GM21367 (cell line): ENCODE results near the gene ABCC4.
"Not testable (repeated sequence)": the region's sequence is repeated elsewhere in the genome, so short reads cannot be mapped to it uniquely, and the experiment has no call there.

Source experiments
- ATAC-seq: cut with Tn5 transposase; IDR thresholded peaks from one replicate; pipeline ENCODE4 v1.9.1; 2021; ENCODE audit not compliant: unreplicated experiment

Gene ABCC4

DNA sequence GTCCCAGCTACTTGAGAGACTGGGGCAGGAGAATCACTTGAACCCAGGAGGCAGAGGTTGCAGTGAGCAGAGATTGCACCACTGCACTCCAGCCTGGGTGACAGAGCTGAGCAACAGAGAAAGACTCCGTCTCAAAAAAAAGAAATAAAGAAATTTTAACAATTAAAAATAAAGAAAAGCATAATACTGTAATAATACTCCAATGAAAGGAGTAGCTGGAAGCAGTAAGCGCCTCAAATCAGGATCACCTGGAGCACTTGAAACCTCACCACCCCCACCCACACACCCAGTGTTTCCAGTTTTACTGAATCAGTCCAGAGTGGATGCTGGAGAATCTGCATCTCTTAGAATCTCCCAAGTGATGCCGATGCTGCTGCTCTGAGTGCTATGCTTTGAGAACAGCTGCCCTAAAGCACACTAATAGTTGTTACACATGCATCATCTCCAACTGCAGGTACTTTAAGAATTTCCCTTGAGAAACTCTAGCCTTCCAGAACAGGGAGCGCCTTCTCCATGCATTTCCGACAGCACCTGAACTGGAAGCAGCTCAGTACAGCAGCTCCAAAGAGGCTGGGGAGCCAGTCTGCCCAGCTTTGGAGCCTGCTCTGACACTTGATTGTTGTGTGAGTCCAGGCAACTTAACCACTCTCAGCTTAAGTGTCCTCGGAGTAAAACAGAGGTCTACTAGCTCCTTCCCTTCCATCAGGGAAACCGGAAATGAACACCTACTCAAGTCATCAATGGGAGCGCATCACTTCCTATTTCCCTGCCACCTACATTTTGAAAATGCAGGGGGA is 2.9 kb downstream of the ABCC4 start:
- no peak for ATAC-seq

DNA sequence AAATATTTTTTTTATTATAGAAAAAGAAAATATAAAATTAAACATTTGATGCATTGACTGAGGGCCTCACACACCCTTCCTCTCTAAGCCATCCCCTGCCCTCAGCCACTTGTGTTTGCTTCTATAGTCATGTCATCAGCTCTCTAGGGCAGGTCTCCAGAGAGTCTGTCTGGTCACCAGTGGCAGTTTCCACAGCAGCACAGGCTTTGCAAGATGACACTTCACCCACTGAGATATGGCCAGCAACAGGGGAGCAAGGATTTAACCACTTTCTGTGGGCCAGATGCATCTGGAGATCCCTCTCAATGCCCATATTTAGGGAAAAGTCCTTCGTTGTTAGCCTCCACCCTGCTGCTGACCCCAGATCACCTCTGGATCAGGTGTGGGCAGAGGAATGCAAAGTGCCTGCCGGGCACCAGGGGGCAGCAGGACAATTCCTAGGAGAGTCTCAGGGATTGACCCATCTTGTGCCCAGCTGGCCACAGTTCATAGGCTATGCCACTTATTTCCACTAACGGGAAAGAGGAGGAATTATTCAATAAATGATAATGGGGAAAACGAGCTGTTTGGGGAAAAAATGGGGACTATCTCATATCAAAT is 4.8 kb downstream of the ABCC4 start:
- ATAC-seq, result no peak

DNA sequence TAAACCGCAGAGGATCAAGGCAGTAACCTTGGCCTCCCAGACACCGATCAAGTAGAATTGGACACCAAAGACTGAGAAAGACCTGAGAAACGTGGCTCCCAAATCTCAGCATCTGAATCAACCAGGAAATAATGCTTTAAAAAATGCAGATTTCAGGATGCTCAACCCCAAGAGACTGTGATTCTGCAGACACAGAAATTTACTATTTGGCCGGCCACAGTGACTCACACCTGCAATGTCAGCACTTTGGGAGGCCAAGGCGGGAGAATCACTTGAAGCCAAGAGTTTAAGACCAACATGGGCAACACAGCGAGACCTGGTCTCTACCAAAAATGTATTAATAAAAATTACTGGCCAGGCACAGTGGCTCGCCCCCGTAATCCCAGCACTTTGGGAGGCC is 6.2 kb downstream of the ABCC4 start:
- no peak for ATAC-seq

DNA sequence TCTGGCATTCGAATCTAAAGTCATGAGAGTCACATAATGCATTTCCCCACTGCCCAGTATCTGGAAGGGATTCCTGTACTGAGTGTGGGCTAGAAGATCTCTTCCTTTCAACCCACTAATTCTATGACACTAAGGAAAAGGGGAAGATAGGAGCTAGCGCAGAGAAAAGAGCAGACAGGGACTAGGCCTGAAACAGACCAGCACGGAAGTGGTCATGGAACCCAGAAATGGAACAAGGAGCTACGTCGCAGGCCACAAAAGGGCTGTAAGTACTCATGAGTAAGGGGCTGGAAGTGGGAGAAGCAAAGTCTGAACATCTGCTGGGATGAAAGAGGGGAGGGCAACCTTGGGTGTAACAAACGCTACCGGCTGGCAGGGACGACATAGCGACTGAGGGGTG is 8.6 kb downstream of the ABCC4 start:
- no peak for ATAC-seq

DNA sequence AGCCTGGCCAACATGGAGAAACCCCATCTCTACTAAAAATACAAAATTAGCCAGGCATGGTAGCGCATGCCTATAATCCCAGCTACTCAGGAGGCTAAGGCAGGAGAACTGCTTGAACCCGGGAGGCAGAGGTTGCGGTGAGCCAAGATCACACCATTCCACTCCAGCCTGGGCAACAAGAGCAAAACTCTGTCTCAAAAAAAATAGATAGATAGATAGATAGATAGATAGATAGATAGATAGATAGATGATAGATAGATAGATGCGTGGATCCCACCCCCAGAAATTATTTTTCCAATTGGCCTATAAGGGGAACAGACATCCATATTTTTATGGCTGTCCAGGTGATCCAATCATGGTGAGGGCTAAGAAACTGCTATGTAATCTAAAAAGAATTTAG is 11.3 kb downstream of the ABCC4 start:
- not testable (repeated sequence) for ATAC-seq

DNA sequence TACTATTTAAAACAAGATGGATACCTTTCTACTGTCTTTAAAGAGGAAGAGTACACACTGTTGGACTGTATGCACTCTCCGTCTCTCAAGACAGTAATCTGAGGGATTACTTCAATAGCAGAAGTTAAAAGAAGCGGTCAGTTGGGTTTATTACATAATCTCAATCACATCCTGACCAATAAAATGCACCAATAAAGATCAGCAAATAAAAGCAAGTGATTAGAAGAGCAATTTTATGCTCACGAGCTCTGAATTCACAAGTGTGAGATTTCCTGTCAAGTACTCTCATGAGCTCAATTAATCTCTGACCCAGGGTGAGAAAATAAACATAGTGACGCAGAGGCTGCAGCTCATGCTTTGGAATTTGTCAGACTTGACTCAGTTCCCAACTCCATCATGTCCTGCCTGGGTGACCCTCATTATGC is 12.2 kb downstream of the ABCC4 start:
- no peak for ATAC-seq

DNA sequence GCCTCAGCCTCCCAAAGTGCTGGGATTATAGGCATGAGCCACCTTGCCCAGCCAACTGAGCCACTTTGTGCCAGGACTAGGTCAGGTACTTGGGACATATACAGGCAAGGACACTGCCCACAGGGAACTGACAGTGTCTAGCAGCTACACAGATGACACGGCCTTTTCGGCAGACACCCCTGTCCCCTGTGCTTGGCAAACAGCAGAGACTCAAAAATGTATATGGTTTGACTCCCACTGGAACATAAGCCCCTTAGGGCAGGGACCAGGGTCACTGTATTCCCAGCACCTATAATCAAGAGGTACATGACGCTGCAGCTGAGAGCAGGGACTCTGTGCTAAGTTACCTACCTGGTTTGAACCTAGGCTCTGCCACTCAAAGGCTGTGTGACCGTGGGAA is 16.8 kb downstream of the ABCC4 start:
- ATAC-seq, result no peak

DNA sequence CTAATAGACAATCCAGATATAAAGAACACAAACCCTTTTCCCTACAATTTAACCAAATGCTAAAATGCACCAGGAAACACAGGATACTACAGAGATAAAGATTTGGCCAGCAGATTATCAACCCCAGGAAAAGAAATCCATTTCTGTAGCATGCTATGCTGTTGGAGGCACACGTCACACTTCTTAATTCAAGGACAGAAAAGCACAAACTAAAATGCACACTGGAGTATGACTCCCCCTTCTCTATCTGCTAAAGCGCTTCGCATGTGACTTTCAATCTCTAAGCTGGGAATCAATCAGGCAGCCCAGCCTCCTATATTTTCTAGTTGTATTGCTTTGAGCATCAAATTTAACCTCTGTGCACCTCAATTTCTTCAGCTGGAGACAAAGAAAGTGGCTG is 22.2 kb downstream of the ABCC4 start:
- ATAC-seq, result no peak

DNA sequence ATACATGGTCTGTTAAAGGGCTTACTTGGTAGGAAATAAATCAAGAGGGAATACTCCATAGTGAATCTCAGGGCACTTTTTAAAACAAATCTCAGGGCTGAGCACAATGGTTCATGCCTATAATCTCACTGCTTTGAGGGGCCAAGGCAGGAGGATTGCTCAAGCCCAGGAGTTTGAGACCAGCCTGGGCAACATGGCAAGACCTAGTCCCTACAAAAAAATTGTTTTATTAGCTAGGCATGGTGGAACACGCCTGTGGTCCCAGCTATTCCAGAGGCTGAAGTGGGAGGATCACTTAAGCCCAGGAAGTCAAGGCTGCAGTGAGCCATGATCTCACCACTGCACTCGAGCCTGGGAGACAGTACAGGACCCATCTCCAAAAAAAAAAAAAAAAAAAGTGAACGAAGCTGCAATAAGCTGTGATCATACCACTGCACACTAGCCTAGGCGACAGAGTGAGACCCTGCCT is 25.2 kb downstream of the ABCC4 start:
- ATAC-seq, result no peak

DNA sequence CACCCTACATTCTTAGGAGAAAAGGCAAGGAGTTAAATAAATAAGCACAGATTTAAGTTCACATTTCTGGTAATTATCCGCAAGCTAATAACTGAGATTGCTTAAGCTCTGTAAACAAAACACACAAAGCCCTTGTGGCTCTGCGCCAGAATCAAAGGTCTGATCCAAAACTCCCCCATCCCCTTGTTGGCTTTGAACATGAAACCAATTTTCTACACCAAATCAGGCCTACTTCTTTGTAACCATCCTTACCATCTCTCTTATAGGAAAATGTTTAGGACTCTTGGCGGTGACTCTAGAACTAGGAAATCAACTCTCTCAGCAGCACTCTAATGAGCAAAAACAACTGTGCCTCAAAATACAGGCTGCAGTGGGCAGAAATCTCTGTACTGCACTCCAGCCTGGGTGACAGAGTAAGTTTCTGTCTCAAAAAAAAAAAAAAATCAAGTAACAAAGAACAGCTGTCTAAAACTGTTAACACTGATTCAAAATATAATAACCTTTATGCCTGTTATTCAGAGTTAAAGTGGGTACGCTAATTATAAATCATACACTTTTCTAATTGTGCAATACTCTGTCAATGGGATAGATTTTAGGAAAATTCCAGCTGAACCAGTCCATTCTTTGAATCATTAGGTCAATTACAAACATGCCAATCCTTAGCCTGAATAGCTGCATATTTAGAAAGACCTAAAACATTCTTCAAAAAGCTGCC is 25.8 kb downstream of the ABCC4 start:
- no peak for ATAC-seq

DNA sequence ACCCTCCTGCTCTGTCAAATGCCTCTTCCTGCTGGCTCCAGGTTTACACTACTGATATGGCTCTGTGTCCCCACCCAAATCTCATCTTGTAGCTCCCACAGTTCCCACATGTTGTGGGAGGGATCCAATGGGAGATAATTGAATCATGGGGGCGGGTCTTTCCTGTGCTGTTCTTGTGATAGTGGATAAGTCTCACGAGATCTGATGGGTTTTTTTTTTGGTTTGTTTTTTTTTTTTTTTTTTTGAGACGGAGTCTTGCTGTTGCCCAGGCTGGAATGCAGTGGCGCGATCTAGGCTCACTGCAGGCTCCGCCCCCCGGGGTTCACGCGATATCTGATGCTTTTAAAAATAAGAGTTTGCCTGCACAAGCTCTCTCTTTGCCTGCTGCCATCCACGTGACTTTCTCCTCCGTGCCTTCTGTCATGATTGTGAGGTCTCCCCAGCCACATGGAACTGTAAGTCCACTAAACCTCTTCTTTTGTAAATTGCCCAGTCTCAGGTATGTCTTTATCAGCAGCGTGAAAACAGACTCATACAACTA is 27.6 kb downstream of the ABCC4 start:
- ATAC-seq, result not testable (repeated sequence)

DNA sequence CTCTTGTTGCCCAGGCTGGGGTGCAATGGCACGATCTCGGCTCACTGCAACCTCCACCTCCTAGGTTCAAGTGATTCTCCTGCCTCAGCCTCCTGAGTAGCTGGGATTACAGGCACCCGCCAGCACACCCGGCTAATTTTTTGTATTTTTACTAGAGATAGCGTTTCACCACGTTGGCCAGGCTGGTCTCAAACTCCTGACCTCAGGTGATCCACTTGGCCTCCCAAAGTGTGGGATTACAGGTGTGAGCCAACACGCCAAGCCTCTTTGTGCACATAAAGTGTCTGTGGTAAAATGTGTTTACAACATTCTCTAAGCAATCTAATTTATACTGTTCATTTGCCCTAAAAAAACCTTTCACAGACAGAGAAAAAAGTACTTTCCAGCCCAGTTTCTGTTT is 29.2 kb downstream of the ABCC4 start:
- ATAC-seq, result not testable (repeated sequence)

DNA sequence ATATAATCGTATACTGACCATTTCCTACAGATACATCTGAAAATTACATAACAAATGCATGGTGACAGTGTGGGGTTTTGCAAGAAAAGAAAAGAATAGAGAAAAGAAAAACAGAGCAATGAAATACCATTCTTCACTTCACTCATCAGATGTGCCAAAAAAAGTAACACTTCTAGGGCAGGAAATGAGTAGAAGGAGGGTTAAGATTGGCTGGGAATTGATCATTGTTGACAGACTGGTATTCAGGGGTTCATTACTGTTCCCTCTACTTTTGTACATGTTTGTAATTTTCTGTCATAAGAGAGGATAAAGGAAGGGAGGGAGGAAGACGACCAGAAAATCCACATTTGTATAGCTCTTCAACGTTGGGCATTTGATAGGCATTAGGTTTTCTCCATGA is 31.5 kb downstream of the ABCC4 start:
- ATAC-seq, result no peak

DNA sequence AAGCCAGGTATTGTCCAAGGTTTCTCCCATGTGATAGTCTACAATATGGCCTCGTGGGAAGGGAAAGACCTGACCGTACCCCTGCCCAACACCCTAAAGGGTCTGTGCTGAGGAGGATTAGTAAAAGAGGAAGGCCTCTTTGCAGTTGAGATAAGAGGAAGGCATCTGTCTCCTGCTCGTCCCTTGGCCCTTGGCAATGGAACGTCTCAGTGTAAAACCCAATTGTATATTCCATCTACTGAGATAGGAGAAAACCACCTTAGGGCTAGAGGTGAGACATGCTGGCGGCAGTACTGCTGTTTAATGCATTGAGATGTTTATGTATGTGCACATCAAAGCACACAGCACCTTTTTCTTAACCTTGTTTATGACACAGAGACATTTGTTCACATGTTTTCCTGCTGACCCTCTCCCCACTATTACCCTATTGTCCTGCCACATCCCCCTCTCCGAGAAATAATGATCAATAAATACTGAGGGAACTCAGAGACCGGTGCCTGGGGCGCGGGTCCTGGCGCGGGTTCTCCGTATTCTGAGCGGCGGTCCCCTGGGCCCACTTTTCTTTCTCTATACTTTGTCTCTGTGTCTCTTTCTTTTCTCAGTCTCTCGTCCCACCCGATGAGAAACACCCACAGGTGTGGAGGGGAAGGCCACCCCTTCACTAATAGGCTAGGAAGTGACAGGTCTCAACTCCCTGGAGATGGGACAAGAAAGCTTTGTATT is 32.7 kb downstream of the ABCC4 start:
- not testable (repeated sequence) for ATAC-seq

DNA sequence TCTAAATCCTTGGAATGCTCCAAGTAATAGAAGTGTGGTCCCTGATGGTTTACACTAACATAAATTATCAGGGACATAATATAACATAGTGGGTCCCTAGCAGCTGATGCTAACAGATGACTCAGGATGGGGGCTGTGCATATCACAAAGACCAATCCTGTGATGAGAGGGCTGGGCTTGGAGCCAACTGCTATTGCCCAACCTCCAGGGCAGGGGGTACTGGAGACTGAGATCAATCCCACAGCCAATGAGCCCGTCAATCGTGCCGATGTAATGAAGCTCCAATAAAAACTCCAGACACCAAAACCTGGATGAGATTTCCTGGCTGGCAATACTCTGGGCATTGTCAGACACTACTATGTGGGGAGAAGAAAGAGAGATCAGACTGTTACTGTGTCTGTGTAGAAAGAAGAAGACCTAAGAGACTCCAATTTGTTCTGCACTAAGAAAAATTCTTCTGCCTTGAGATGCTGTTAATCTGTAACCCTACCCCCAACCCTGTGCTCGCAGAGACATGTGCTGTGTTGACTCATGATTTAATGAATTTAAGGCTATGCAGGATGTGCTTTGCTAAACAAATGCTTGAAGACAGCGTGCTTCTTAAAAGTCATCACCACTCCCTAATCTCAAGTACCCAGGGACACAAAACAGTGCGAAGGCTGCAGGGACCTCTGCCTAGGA is 33.4 kb downstream of the ABCC4 start:
- no peak for ATAC-seq

DNA sequence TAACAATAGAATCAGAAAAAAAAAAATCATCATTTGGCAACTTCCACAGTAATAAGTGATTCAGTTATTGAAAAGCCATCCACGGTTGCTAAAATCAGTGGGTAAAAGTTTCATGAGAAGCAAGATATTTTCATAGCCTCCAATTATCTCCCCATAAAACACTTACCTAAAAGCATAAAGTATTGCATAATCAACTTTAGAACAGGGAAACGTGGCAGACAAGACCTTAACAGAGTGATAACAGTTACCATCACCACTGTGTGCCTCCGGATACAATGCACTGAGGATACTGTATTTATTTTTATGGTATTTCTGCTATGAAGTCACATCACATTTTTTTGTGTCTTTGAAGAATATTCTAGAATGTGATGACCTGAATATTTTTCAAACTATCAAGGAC is 37.0 kb downstream of the ABCC4 start:
- no peak for ATAC-seq

DNA sequence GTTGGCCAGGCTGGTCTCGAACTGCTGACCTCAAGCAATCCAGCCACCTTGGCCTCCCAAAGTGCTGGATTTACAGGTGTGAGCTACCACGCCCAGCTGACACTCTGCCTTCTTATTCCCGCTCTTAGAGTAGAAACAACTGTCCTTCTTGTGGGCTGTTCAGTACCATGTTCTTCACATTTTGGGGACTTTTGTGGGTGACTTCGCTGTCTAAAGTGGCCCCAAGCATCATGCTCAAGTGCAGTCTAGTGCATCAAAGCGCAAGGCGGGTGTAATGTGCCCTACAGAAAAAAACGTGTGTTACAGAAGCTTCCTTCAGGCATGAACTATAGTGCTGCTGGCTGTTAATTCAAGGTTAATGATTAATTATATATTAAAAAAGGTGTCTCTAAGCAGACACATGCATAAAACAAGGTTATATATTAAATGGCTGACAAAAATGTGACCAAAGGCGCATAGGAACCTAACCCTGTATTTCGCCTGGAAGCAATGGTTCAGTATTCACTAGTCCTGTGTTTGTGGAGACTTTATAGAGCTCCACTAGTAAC is 38.3 kb downstream of the ABCC4 start:
- no peak for ATAC-seq

DNA sequence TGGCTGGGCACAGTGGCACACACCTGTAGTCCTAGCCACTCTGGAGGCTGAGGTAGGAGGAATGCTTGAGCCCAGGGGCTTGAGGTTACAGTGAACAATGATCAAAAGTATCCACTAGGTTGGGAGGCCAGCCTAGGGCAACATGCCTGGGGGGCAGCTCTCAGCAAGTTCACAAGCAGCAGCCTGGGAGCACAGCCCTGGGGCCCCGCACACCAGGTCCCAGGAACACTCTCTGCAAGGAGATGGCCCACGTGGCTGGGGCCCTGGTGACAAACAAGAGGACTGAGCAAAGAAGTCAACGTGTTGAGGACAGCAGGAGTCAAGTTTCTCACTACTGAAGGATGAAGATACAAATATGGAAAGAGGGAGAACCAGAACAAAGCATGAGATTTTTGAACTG is 39.3 kb downstream of the ABCC4 start:
- ATAC-seq, result no peak

DNA sequence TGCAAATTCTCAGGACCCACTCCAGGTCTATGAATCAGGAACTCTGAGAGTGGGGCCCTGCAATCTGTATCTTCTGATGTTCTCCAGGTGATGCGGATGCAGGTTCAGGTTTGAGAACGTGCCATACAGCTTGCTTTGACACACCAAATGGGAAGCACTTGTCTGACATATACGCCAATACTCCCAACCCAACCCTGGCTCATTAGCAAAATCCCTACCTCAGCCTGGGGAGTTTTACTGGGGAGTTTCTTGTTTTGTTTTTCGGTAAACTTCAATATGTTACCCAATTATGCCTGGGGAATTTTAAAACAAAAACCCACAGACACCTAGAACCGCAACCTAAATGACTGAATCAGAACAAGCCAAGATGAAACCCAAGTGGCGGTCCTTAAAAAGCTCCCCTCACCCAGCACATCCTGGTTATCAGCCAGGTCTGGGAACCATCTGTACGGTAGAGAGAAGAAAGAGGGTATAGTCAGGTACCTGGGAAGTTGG is 41.2 kb downstream of the ABCC4 start:
- peak; percentile 34 for ATAC-seq

DNA sequence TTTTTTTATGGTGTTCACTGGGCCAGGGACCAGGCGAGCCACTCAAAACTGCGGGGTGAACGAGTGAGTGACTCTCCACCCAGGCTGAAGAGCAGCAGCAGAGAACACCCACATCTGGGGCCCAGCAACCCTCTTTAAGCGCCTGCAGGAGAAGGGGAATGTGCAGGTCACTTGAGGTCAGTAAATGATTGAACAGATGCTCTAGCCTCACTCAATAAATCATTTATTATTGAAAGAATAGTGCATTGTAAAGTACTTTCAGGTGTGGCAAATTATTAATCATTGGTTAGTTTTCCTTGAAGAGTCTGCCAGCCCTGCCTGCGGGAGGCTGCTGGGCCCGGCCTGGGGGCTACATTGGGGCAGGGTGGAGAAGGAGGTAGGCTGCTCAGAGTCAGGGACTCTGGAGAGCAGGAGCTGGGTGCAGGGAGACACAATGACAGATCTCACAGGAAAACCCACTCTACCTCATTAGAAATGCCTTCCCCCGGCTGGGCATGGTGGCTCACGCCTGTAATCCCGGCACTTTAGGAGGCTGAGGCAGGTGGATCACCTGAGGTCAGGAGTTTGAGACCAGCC is 42.5 kb downstream of the ABCC4 start:
- ATAC-seq, result peak; percentile 27
